MM.1S (cell line): ENCODE results near the gene NFKBIL1.

ENCODE experiments used
- EZH2 ChIP-seq: fragments of 300-600 bp; sonication (generic); optimal IDR thresholded peaks from 2 replicates; pipeline ENCODE3; 2017; ENCODE audit warnings: low read depth, mild to moderate bottlenecking, antibody characterized with exemption, low read length, mixed read lengths
- EZH2phosphoT487 ChIP-seq: fragments of 300-600 bp; sonication (generic); IDR thresholded peaks from 2 replicates; pipeline ENCODE4 v1.6.1; 2018; ENCODE audit warnings: antibody characterized with exemption, low read length
- TF ChIP-seq, protein P1 (sequence below): fragments of 300-600 bp; sonication (generic); IDR thresholded peaks from 2 replicates; pipeline ENCODE4 v1.5.1; 2016; ENCODE audit warnings: antibody characterized with exemption, low read length, mixed read lengths

DNA sequence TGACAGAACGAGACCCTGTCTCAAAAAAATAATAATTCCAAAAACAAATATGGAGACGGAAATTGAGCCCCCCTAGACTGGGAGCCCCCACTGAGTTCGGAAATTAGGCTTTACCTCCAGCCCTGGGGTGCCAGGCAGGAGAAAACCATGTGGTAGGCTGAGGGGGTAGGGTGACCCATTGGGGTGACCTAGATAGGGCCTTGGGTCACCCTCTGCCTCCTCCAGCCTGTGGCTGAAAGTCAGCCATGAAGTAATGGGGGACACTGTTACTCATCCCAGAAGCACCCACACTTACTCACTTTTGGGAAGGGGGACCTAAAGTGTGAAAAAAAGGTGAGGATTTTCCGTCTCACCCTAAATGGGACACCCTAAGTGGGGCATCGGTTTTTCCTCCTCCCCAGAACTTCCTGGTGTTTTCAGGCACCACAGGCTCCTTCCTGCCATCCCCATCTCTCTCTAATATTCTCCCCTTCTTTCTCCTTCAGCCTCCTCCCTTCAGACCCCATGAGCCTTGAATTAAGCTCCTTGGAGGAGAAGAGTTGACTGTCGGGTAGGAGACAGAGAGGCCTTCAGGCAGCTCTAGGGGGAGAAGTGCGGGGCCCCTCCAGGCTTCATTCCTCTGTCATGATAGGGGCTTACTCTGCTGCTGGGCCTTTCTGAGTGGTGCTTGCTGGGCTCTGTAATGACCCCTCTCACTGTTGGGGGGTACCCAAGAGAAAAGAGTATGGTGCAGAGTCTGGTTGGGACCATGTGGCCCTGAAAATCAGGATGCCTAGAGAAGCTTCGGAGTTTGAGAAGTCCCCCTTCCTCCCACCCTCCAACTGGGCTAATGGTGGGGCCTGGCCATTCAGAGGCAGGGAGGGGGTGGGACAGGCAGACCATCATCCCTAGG is 32.4 kb downstream of the NFKBIL1 start:
- TF ChIP-seq, protein P1, sequence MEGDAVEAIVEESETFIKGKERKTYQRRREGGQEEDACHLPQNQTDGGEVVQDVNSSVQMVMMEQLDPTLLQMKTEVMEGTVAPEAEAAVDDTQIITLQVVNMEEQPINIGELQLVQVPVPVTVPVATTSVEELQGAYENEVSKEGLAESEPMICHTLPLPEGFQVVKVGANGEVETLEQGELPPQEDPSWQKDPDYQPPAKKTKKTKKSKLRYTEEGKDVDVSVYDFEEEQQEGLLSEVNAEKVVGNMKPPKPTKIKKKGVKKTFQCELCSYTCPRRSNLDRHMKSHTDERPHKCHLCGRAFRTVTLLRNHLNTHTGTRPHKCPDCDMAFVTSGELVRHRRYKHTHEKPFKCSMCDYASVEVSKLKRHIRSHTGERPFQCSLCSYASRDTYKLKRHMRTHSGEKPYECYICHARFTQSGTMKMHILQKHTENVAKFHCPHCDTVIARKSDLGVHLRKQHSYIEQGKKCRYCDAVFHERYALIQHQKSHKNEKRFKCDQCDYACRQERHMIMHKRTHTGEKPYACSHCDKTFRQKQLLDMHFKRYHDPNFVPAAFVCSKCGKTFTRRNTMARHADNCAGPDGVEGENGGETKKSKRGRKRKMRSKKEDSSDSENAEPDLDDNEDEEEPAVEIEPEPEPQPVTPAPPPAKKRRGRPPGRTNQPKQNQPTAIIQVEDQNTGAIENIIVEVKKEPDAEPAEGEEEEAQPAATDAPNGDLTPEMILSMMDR: no peak
- TF ChIP-seq EZH2: no peak
- no peak for TF ChIP-seq EZH2phosphoT487
